ENCODE results near the gene LTA.

DNA sequence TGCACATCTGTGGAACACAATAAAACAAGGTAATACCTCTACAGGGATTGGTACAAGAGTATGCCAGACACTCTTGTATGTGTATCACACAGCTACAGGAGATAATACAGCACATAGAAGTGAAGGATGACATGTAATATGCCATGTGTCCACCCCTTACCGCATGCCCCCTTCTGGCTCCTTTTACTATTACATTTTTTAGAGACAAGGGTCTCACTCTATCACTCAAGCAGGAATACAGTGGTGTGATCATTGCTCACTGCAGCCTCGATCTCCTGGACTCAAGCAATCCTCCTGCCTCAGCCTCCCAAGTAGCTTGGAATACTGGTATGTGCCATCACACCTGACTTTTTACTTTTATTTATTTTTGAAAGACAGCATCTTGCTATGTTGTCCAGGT is 24.9 kb downstream of the LTA start:
- TF ChIP-seq, protein P1, sequence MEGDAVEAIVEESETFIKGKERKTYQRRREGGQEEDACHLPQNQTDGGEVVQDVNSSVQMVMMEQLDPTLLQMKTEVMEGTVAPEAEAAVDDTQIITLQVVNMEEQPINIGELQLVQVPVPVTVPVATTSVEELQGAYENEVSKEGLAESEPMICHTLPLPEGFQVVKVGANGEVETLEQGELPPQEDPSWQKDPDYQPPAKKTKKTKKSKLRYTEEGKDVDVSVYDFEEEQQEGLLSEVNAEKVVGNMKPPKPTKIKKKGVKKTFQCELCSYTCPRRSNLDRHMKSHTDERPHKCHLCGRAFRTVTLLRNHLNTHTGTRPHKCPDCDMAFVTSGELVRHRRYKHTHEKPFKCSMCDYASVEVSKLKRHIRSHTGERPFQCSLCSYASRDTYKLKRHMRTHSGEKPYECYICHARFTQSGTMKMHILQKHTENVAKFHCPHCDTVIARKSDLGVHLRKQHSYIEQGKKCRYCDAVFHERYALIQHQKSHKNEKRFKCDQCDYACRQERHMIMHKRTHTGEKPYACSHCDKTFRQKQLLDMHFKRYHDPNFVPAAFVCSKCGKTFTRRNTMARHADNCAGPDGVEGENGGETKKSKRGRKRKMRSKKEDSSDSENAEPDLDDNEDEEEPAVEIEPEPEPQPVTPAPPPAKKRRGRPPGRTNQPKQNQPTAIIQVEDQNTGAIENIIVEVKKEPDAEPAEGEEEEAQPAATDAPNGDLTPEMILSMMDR (conservative IDR thresholded peaks at IDR 0.05; ENCODE audit: low read length): peak; percentile 84
- no peak for TF ChIP-seq EZH2phosphoT487 (IDR thresholded peaks at IDR 0.05; ENCODE audit: borderline replicate concordance, low read depth, low read length)
